Mesothelial cell of epicardium (in vitro differentiated cells): ENCODE data around the gene MARK1. TPM values are rescaled to one million over a fixed set of nuclear protein-coding genes. Genes with fewer than 3 reads are reported as not detected.
"Not testable (repeated sequence)": the region's sequence is repeated elsewhere in the genome, so short reads cannot be mapped to it uniquely, and the experiment has no call there.

ENCODE experiments used
- DNase-seq, 2 experiments: peaks; one replicate each; pipeline ENCODE4 v3.0.0; 2021; ENCODE audit warnings: low spot score in 2 of 2; ENCODE audit not compliant: unreplicated experiment in 2 of 2
- H3K27ac Mint-ChIP-seq: 2 replicates; pipeline ENCODE4 v1.8.0; 2021; ENCODE audit warnings: mixed read lengths
- H3K27me3 Mint-ChIP-seq: 2 replicates; pipeline ENCODE4 v1.8.0; 2021; ENCODE audit warnings: low read depth, mixed read lengths
- H3K36me3 Mint-ChIP-seq: 2 replicates; pipeline ENCODE4 v1.8.0; 2021; ENCODE audit warnings: mixed read lengths
- H3K4me1 Mint-ChIP-seq: 2 replicates; pipeline ENCODE4 v1.8.0; 2021; ENCODE audit warnings: mixed read lengths
- H3K4me3 Mint-ChIP-seq: 2 replicates; pipeline ENCODE4 v1.8.0; 2021; ENCODE audit warnings: mild to moderate bottlenecking, moderate library complexity, mixed read lengths
- H3K9me3 Mint-ChIP-seq: 2 replicates; pipeline ENCODE4 v1.8.0; 2021; ENCODE audit warnings: mixed read lengths
- total RNA-seq: library from RNA; stranded (reverse); gene quantifications from 3 replicates; pipeline ENCODE4 v1.2.1, GENCODE V29; 2021
- TF ChIP-seq, protein P1 (sequence below): fragments of 200-600 bp; sonication (generic); IDR thresholded peaks from one replicate; pipeline ENCODE4 v1.5.0; 2021; ENCODE audit warnings: antibody characterized with exemption; ENCODE audit not compliant: unreplicated experiment

MARK1 gene
- total RNA-seq, 1 donor from 2014 or later, result 11.8 TPM

DNA sequence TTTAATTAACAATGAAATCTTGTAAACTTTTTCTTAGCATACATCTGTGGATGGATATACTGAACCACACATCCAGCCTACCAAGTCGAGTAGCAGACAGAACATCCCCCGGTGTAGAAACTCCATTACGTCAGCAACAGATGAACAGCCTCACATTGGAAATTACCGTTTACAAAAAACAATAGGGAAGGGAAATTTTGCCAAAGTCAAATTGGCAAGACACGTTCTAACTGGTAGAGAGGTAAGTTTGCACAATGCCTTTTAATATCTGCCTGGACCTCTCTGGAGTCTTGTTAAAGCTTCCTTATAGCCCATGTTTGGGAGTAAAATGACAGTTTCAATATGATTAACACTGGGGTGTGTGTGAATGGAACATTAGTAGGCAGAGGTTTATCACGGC lies 51.4 kb downstream of the MARK1 start:
- H3K36me3 Mint-ChIP-seq, result peaks cover 7% of the 10 kb centered on the region
- DNase-seq, result no peak
- H3K4me3 Mint-ChIP-seq, result no peak overlapping the region
- H3K27me3 Mint-ChIP-seq, result no peaks in the 10 kb centered on the region
- peaks cover 15% of the 10 kb centered on the region for H3K9me3 Mint-ChIP-seq
- TF ChIP-seq, protein P1, sequence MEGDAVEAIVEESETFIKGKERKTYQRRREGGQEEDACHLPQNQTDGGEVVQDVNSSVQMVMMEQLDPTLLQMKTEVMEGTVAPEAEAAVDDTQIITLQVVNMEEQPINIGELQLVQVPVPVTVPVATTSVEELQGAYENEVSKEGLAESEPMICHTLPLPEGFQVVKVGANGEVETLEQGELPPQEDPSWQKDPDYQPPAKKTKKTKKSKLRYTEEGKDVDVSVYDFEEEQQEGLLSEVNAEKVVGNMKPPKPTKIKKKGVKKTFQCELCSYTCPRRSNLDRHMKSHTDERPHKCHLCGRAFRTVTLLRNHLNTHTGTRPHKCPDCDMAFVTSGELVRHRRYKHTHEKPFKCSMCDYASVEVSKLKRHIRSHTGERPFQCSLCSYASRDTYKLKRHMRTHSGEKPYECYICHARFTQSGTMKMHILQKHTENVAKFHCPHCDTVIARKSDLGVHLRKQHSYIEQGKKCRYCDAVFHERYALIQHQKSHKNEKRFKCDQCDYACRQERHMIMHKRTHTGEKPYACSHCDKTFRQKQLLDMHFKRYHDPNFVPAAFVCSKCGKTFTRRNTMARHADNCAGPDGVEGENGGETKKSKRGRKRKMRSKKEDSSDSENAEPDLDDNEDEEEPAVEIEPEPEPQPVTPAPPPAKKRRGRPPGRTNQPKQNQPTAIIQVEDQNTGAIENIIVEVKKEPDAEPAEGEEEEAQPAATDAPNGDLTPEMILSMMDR, result no peak
- no peak overlapping the region for H3K27ac Mint-ChIP-seq
- H3K4me1 Mint-ChIP-seq, result peaks cover 22% of the 10 kb centered on the region

DNA sequence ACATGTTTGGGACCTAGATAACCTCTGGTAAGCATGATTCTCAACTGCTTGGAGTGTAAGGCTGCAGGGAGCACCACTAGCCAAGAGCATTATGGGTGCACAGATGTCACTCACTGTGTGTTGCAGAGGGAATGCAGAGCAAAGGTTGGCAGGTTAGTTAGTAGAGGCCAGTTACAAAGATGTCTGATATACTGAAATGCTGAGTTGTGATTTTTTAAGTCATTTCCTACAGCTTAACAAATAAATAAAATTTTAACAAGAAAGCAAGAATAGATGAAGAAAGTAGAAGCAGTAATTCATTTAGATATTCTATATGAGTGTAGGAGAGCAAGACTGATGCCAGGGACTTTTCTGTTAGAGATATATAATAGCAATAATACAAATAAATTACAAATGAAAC lies 64.8 kb downstream of the MARK1 start:
- no peak overlapping the region for H3K4me3 Mint-ChIP-seq

DNA sequence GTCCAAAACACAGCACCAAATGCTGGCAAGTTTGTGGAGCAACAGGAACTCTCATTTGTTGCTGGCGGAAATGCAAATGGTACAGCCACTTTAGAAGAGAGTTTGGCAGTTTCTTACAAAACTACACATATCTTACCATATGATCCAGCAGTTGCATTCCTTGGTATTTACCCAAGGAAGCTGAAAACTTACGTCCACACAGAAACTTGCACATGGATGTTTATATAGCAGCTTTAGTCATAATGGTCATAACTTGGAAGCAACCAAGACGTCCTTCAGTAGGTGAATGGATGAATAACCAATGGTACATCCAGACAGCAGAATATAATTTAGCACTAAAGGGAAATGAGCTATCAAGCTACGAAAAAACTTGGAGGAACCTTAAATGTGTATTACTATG lies 66.4 kb downstream of the MARK1 start:
- no peak for DNase-seq
- Mint-ChIP-seq H3K9me3 (peaks cover 12% of the 10 kb centered on the region), H3K36me3 (peaks cover 19% of the 10 kb centered on the region), H3K27me3 (no peaks in the 10 kb centered on the region), H3K27ac (no peak overlapping the region), H3K4me1 (no peaks in the 10 kb centered on the region), H3K4me3 (no peak overlapping the region)
- TF ChIP-seq, protein P1, result no peak

More for the DNA sequence above, 64.8 kb downstream of the MARK1 start:
- peaks cover 12% of the 10 kb centered on the region for H3K9me3 Mint-ChIP-seq
- no peak for DNase-seq
- no peak overlapping the region for H3K27ac Mint-ChIP-seq
- peaks cover 22% of the 10 kb centered on the region for H3K36me3 Mint-ChIP-seq
- H3K4me1 Mint-ChIP-seq, result no peaks in the 10 kb centered on the region
- H3K27me3 Mint-ChIP-seq, result no peaks in the 10 kb centered on the region
- TF ChIP-seq, protein P1, result no peak

GRCh38 chr1:220595179-220595578 lies 67.2 kb downstream of the MARK1 start:
- H3K4me1 Mint-ChIP-seq, result no peaks in the 10 kb centered on the region
- H3K36me3 Mint-ChIP-seq, result peaks cover 19% of the 10 kb centered on the region
- H3K9me3 Mint-ChIP-seq, result peaks cover 12% of the 10 kb centered on the region
- no peak for DNase-seq
- H3K4me3 Mint-ChIP-seq, result no peak overlapping the region
- no peaks in the 10 kb centered on the region for H3K27me3 Mint-ChIP-seq
- no peak overlapping the region for H3K27ac Mint-ChIP-seq
- TF ChIP-seq, protein P1, result no peak

- Mint-ChIP-seq H3K27me3 (no peaks in the 10 kb centered on the region), H3K4me1 (no peaks in the 10 kb centered on the region), H3K4me3 (no peak overlapping the region), H3K9me3 (peaks cover 22% of the 10 kb centered on the region), H3K36me3 (peaks cover 36% of the 10 kb centered on the region), H3K27ac (no peak overlapping the region)
- no peak for DNase-seq
- TF ChIP-seq, protein P1, result no peak
Observed at GRCh38 chr1:220604926-220605325, 77.0 kb downstream of the MARK1 start.

- not testable (repeated sequence) for H3K27me3 Mint-ChIP-seq, H3K4me1 Mint-ChIP-seq, DNase-seq, H3K27ac Mint-ChIP-seq, H3K4me3 Mint-ChIP-seq
- peaks cover 26% of the 10 kb centered on the region for H3K9me3 Mint-ChIP-seq
- H3K36me3 Mint-ChIP-seq, result peaks cover 43% of the 10 kb centered on the region
Observed at GRCh38 chr1:220605651-220606050, 77.7 kb downstream of the MARK1 start.

DNA sequence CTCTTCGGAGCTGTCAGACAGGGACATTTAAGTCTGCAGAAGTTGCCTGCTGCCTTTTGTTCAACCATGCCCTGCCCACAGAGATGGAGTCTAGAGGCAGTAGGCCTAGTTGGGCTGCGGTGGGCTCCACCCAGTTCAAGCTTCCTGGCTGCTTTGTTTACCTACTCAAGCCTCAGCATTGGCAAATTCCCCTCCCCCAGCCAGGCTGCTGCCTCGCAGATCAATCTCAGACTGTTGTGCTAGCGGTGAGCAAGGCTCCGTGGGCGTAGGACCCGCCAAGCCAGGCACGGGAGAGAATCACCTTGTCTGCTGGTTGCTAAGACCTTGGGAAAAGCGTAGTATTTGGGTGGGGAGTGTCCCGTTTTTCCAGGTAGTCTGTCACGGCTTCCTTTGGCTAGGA lies 83.2 kb downstream of the MARK1 start:
- H3K4me3 Mint-ChIP-seq, H3K27ac Mint-ChIP-seq, H3K4me1 Mint-ChIP-seq, H3K27me3 Mint-ChIP-seq, DNase-seq: not testable (repeated sequence)
- Mint-ChIP-seq H3K36me3 (peaks cover 42% of the 10 kb centered on the region), H3K9me3 (peaks cover 24% of the 10 kb centered on the region)
